DND-41 (cell line): ENCODE data around the gene ZNHIT6.
"Not testable (repeated sequence)": the region's sequence is repeated elsewhere in the genome, so short reads cannot be mapped to it uniquely, and the experiment has no call there.

ENCODE experiments used
- CTCF ChIP-seq: IDR thresholded peaks from 2 replicates; pipeline ENCODE4 v1.5.1; 2012; ENCODE audit warnings: borderline replicate concordance, low read length, moderate library complexity, mild to moderate bottlenecking; ENCODE audit not compliant: poor library complexity, severe bottlenecking; ENCODE audit errors: extremely low read depth
- EZH2 ChIP-seq: IDR thresholded peaks from 3 replicates; pipeline ENCODE4 v1.6.1; 2012; ENCODE audit warnings: borderline replicate concordance, low read depth, mild to moderate bottlenecking, moderate library complexity, low read length, inconsistent platforms; ENCODE audit not compliant: severe bottlenecking

- TF ChIP-seq CTCF, EZH2: not testable (repeated sequence)
Observed at GRCh38 chr1:85639920-85640319, 68.3 kb downstream of the ZNHIT6 start.
